Heart left ventricle (tissue), 16 donors: Measurements from ENCODE around the gene CALM1. TPM values are rescaled to one million over a fixed set of nuclear protein-coding genes. Genes with fewer than 3 reads are reported as not detected.
A peak's percentile ranks its signal among the peaks of the same experiment; 100 is the strongest.

Experiments
- ATAC-seq, 4 donors: fragments of 200-7000 bp; cut with Tn5 transposase; one replicate each; pipeline ENCODE4 v1.9.1; 2020 to 2022; ENCODE audit warnings: moderate library complexity in 4 of 4, mild to moderate bottlenecking in 3 of 4, moderate number of reproducible peaks in 1 of 4
- DNase-seq, 5 donors: peaks; one replicate each; pipeline ENCODE4 v3.0.0-alpha.2; 2020
- H3K27ac ChIP-seq, 12 donors: fragments of 200-600 bp; sonication (generic) in 4 of 12; one replicate each; pipeline versions ENCODE4 v1.5.0 to v1.8.0; 2016 to 2022; ENCODE audit warnings: mild to moderate bottlenecking in 2 of 12
- H3K27me3 ChIP-seq, 9 donors: fragments of 200-600 bp; sonication (generic) in 2 of 9; one replicate each; pipeline versions ENCODE4 v1.5.1 to v1.8.0; 2016 to 2022; ENCODE audit warnings: mild to moderate bottlenecking in 3 of 9
- H3K36me3 ChIP-seq, 9 donors: fragments of 200-600 bp; sonication (generic) in 2 of 9; one replicate each; pipeline versions ENCODE4 v1.5.0 to v1.8.0; 2018 to 2022; ENCODE audit warnings: mild to moderate bottlenecking in 2 of 9
- H3K4me1 ChIP-seq, 12 donors: fragments of 200-600 bp; sonication (generic) in 4 of 12; one replicate each; pipeline versions ENCODE4 v1.5.0 to v1.8.0; 2016 to 2022; ENCODE audit warnings: mild to moderate bottlenecking in 3 of 12
- H3K4me3 ChIP-seq, 12 donors: fragments of 200-600 bp; sonication (generic) in 4 of 12; one replicate each; pipeline versions ENCODE4 v1.5.0 to v1.8.0; 2017 to 2022; ENCODE audit warnings: mild to moderate bottlenecking in 9 of 12, moderate library complexity in 4 of 12
- H3K9me3 ChIP-seq, 12 donors: fragments of 200-600 bp; sonication (generic) in 4 of 12; one replicate each; pipeline versions ENCODE4 v1.5.0 to v1.8.0; 2016 to 2022; ENCODE audit warnings: mild to moderate bottlenecking in 1 of 12
- POLR2A ChIP-seq, 2 donors: fragments of 450-650 bp; IDR thresholded peaks; one replicate each; pipeline ENCODE4 v1.6.1; 2017; ENCODE audit warnings: antibody characterized with exemption in 2 of 2, mild to moderate bottlenecking in 2 of 2, moderate library complexity in 2 of 2
- WGBS, 4 donors: extraction: QIAGEN DNeasy Blood & Tissue Kit in 2 of 4; methylation state at CpG; one replicate each; pipeline versions ENCODE4 v1.1.5 to v1.1.7; 2013 to 2018; 5-methylcytosine and 5-hydroxymethylcytosine counted together
- intact Hi-C, 10 donors: fragments of 100-400 bp; cut with DNase I; formaldehyde crosslinking; loops; one replicate each; pipeline versions ENCODE4 v1.11.1 to v1.14.2; 2022
- polyA plus RNA-seq, 2 donors: library from polyadenylated mRNA; stranded (reverse); fragments of 200-250 nt; gene quantifications; one replicate each; pipeline ENCODE4 v1.2.3, GENCODE V29; 2013
- total RNA-seq, 9 donors: library from RNA; depleted of rRNA in 2 of 9; stranded (reverse); fragments of >200 nt in 2 of 9; fragmentation: NEBNext Ultra II Directional in 3 of 9; extraction: Animal tissue kit (Norgen Biotek cat#: 25700) in 3 of 9; gene quantifications; one replicate each; pipeline versions ENCODE4 v1.1.0 to v1.2.4, GENCODE V29; 2016 to 2023
- TF ChIP-seq, protein P1 (sequence below), 12 donors: fragments of 200-600 bp; sonication (generic) in 4 of 12; IDR thresholded peaks; one replicate each; pipeline versions ENCODE4 v1.5.0 to v1.8.0; 2018 to 2022; ENCODE audit warnings: antibody characterized with exemption in 12 of 12, mild to moderate bottlenecking in 5 of 12
- donor health status: ischemic (EF 13 %, LVEDD 7.1; RV severe dilation, severe dysfunction).
- donor health status: healthy with polysubstance abuse.
- donor health status: DM: no; HTN: yes; CAD: no.
- donor health status: DM: no; HTN: no; CAD: no.
- donor health status: ischemic (EF 25% LVEDD 6.9; RV normal size, moderate dysfunction).
- donor health status: ischemic (EF 25% LVEDD 5.7; RV mildly dilated, moderate dysfunction).
- donor health status: healthy.
- donor health status: DM: yes; HTN: yes; CAD: no.
- donor health status: ischemic (EF 35%, LVEDD 5.7; RV mildly dilated, moderate dysfunction).
- donor health status: nonischemic (EF 11% LVEDD 7.7; RV severe dilation, severe dysfunction).
- donor health status: DM: yes; HTN: yes; CAD: no.
- donor health status: PGD.
- donor health status: ischemic (EF 29% LVEDD 5.4; RV normal size, mild dysfunction).
- donor health status: nonischemic (EF 23%, LVEDD 6.1; RV moderate dilation, normal function).

The CALM1 gene
- total and polyA plus RNA-seq, 11 donors: 307 to 784 (median 440) TPM

- no peaks in the 10 kb centered on the region for H3K9me3 ChIP-seq
- no peaks in the 10 kb centered on the region for H3K36me3 ChIP-seq
- ATAC-seq (peak; percentile 93 to 98 (median 96)), DNase-seq (peak; percentile 100)
- H3K4me1 ChIP-seq: peaks cover 4 to 44% (median 27%) of the 10 kb centered on the region in 12 donors
- intact Hi-C loops: loop anchor here in 9 of 10 donors (1.0 to 5.0 kb wide), 11 partner anchors 13 to 376 kb away; partner anchors contain the start of genes CALM1 (in 6 of the 9) and NRDE2 (in 4 of the 9)
- 0% methylated on average over 33 to 62 of the region's 62 CpGs for WGBS, 4 donors
- H3K27me3 ChIP-seq: no peaks in the 10 kb centered on the region
- peak; percentile 31 to 91 for TF ChIP-seq POLR2A (IDR thresholded peaks at IDR 0.05)
- TF ChIP-seq, protein P1, sequence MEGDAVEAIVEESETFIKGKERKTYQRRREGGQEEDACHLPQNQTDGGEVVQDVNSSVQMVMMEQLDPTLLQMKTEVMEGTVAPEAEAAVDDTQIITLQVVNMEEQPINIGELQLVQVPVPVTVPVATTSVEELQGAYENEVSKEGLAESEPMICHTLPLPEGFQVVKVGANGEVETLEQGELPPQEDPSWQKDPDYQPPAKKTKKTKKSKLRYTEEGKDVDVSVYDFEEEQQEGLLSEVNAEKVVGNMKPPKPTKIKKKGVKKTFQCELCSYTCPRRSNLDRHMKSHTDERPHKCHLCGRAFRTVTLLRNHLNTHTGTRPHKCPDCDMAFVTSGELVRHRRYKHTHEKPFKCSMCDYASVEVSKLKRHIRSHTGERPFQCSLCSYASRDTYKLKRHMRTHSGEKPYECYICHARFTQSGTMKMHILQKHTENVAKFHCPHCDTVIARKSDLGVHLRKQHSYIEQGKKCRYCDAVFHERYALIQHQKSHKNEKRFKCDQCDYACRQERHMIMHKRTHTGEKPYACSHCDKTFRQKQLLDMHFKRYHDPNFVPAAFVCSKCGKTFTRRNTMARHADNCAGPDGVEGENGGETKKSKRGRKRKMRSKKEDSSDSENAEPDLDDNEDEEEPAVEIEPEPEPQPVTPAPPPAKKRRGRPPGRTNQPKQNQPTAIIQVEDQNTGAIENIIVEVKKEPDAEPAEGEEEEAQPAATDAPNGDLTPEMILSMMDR (IDR thresholded peaks at IDR 0.05): peak in 7 of 12 donors; percentile 10 to 31 (median 25)
- peak overlapping the region; percentile 98 to 100 (median 99) for H3K27ac ChIP-seq
- peak overlapping the region; percentile 47 to 80 (median 66) for H3K4me3 ChIP-seq
Measured at GRCh38 chr14:90383126-90383730, 13.6 kb upstream of the CALM1 start.

DNA sequence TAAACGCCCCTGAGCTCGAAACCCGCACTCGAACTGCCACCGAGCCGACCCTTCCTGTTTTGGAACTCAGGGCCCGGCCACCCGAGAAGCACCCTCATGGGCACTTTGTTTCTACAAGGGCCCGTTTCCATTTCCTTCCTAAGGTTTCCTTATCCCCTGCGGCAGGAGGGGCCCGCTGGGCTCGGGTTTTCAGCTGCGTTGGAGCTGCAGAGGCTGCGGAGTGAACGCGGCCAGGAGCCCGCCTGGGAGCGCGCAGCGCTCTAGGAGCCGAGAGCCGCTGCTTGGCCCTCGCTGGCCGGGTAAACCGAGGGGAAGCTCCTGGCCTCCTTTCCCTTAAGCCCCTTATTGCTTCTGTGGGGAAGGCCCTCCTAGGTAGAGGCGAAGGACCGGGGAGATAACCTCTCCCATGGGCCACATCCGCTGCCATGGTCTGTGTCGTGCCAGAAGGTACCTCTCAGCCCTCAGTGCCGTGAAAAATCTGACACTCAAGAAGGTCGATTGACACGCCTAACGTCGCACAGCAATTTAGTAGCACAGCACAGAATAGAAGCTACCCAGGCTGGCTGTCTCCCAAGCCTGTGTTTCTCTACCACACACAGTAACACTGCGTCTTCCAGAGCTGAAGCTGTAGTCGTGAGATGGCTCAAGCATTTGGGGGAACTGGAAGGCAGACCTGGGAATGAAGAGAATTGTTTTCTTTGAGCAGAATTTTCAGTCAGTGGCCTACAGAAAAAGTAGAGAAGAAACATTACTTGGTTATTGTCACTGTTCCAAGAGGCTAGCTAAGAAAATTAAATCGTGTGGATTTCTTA is 12.9 kb upstream of the CALM1 start:
- Histone ChIP-seq H3K9me3 (no peaks in the 10 kb centered on the region), H3K27ac (peak overlapping the region; percentile 98 to 100 (median 99)), H3K4me3 (peak overlapping the region; percentile 20 to 80 (median 66)), H3K4me1 (peaks cover 4 to 47% (median 27%) of the 10 kb centered on the region in 12 donors), H3K27me3 (no peaks in the 10 kb centered on the region), H3K36me3 (no peaks in the 10 kb centered on the region)
- intact Hi-C loops: loop anchor here in 9 of 10 donors (1.0 to 5.0 kb wide), 11 partner anchors 12 to 375 kb away; partner anchors contain the start of genes CALM1 (in 6 of the 9) and NRDE2 (in 5 of the 9)
- WGBS, 4 donors: 1 to 2% (median 2%) methylated on average over 32 to 37 of the region's 37 CpGs
- DNase-seq (peak; percentile 59 to 79 (median 69)), ATAC-seq (peak; percentile 9 to 46 (median 29))
- TF ChIP-seq, protein P1 (IDR thresholded peaks at IDR 0.05): peak in 1 of 12 donors; percentile 8
- peak in 1 of 2 donors; percentile 17 for TF ChIP-seq POLR2A (IDR thresholded peaks at IDR 0.05)

DNA sequence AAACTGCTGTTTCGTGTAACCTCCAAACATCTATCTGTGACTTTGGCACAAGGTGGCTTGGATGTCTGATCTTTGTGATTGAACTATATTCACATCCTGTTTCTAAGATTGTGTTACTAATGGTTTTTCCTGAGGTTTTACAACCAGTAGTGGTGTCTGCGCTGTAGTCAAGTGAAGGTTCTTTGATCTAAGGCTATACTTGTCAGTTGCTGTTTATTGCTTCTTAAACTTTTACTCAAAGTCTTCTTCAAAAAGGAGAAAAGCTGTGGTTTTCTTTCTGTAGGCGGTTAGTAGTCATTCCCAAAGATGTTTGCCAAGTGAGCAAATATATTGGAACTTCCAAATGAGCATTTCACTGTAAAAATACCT is 12.3 kb upstream of the CALM1 start:
- Histone ChIP-seq H3K4me1 (peaks cover 4 to 47% (median 27%) of the 10 kb centered on the region in 12 donors), H3K9me3 (no peaks in the 10 kb centered on the region), H3K4me3 (peak overlapping the region in 8 of 12 donors; percentile 55 to 80 (median 67)), H3K27ac (peak overlapping the region; percentile 98 to 100 (median 99)), H3K27me3 (no peaks in the 10 kb centered on the region), H3K36me3 (no peaks in the 10 kb centered on the region)
- DNase-seq (no peak), ATAC-seq (no peak)
- 63 to 65% (median 63%) methylated on average over 3 of the region's 3 CpGs for WGBS, 4 donors
- intact Hi-C loops: loop anchor here in 5 of 10 donors (1.0 to 5.0 kb wide), 5 partner anchors 52 to 373 kb away; partner anchors contain the start of gene NRDE2 (in 4 of the 5)
- TF ChIP-seq, protein P1 (IDR thresholded peaks at IDR 0.05): no peak
- no peak for TF ChIP-seq POLR2A (IDR thresholded peaks at IDR 0.05)

DNA sequence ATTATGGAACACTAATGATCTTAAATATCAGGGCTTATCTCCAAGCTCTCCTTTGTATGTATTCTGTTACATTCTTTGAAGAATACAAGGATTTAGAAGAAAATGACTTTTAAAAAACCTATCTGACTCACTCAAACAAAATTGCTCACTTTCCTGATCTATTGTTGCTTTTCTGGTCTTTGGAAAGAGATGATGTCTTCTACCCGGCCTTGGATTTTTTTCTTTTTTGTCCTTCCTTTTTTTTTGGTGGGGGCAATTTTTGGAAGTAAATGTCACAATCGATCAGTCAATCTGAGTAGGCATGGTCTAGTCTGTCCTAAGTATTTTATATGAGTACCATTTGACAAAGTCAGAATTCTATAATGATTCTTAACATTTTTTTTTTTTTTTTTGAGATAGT is 10.5 kb upstream of the CALM1 start:
- no peaks in the 10 kb centered on the region for H3K36me3 ChIP-seq
- ATAC-seq (no peak), DNase-seq (no peak)
- no peak overlapping the region for H3K4me3 ChIP-seq
- TF ChIP-seq, protein P1 (IDR thresholded peaks at IDR 0.05): no peak
- no peak for TF ChIP-seq POLR2A (IDR thresholded peaks at IDR 0.05)
- H3K4me1 ChIP-seq: peaks cover 4 to 41% (median 24%) of the 10 kb centered on the region in 12 donors
- H3K27me3 ChIP-seq: no peaks in the 10 kb centered on the region
- intact Hi-C loops: no loop called here
- no peak overlapping the region for H3K27ac ChIP-seq
- no peaks in the 10 kb centered on the region for H3K9me3 ChIP-seq
- 95 to 100% (median 96%) methylated on average over 2 of the region's 2 CpGs for WGBS, 4 donors
